Uterus (tissue), 4 donors: ENCODE measurements around the gene DBNL. TPM values are rescaled to one million over a fixed set of nuclear protein-coding genes. Genes with fewer than 3 reads are reported as not detected.

Source experiments
- DNase-seq, 2 donors: peaks; one replicate each; pipeline ENCODE4 v3.0.0-alpha.2; 2019 to 2020
- H3K27ac ChIP-seq, 2 donors: fragments of 200-600 bp; sonication (generic); 1 replicate in 1 of 2; 2 replicates in 1 of 2; pipeline ENCODE4 v1.5.1; 2016 to 2018
- H3K27me3 ChIP-seq, 2 donors: fragments of 200-600 bp; sonication (generic); one replicate each; pipeline ENCODE4 v1.5.1; 2018 to 2019; ENCODE audit warnings: control low read depth in 1 of 2
- H3K36me3 ChIP-seq, 2 donors: fragments of 200-600 bp; sonication (generic); one replicate each; pipeline ENCODE4 v1.5.1; 2019; ENCODE audit warnings: control low read depth in 1 of 2
- H3K4me1 ChIP-seq, 2 donors: fragments of 200-600 bp; sonication (generic); one replicate each; pipeline ENCODE4 v1.5.1; 2018 to 2019; ENCODE audit warnings: control low read depth in 1 of 2
- H3K4me3 ChIP-seq, 2 donors: fragments of 200-600 bp; sonication (generic); 1 replicate in 1 of 2; 2 replicates in 1 of 2; pipeline ENCODE4 v1.5.1; 2018 to 2019; ENCODE audit warnings: mild to moderate bottlenecking in 1 of 2
- H3K9me3 ChIP-seq, 2 donors: fragments of 200-600 bp; sonication (generic); one replicate each; pipeline ENCODE4 v1.5.1; 2019; ENCODE audit warnings: control low read depth in 1 of 2
- CTCF ChIP-seq, 4 experiments: fragments of 200-600 bp in 2 of 4; fragments of 450-650 bp in 2 of 4; sonication (generic) in 2 of 4; IDR thresholded peaks; one replicate each; pipeline ENCODE4 v1.5.1; 2016 to 2019; ENCODE audit warnings: antibody characterized with exemption in 4 of 4, mild to moderate bottlenecking in 2 of 4, moderate library complexity in 1 of 4
- POLR2A ChIP-seq, 2 donors: fragments of 450-650 bp; IDR thresholded peaks; one replicate each; pipeline ENCODE4 v1.6.1; 2016; ENCODE audit warnings: antibody characterized with exemption in 2 of 2, mild to moderate bottlenecking in 1 of 2, moderate library complexity in 1 of 2
- intact Hi-C: fragments of 100-400 bp; cut with DNase I; formaldehyde crosslinking; loops from one replicate; pipeline ENCODE4 v1.15.1; 2023; ENCODE audit warnings: low total_unique reads
- total RNA-seq, 4 donors: library from RNA; depleted of rRNA in 3 of 4; stranded (reverse); fragments of >200 nt in 3 of 4; gene quantifications; one replicate each; pipeline versions ENCODE4 v1.1.0 to v1.2.4, GENCODE V29; 2014 to 2023
- donor health status: DM: yes; HTN: yes; CAD: no.

DBNL gene
- total RNA-seq, 4 donors from 2014 or later = 71.5 to 113 (median 91.0) TPM

- DNase-seq = no peak
- TF ChIP-seq CTCF (IDR thresholded peaks at IDR 0.05) = no peak
- TF ChIP-seq POLR2A (IDR thresholded peaks at IDR 0.05) = no peak
Measured at GRCh38 chr7:44063894-44064651, 19.6 kb downstream of the DBNL start.

GRCh38 chr7:44064791-44065430, 20.4 kb downstream of the DBNL start:
- Histone ChIP-seq H3K4me1 (peaks cover 0 to 9% of the 10 kb centered on the region in 2 donors), H3K4me3 (no peak overlapping the region), H3K27me3 (no peaks in the 10 kb centered on the region), H3K9me3 (no peaks in the 10 kb centered on the region), H3K27ac (no peak overlapping the region), H3K36me3 (no peaks in the 10 kb centered on the region)
- intact Hi-C loops = no loop called here
- no peak for DNase-seq
- TF ChIP-seq POLR2A (IDR thresholded peaks at IDR 0.05) (no peak), CTCF (IDR thresholded peaks at IDR 0.05) (no peak)

More at GRCh38 chr7:44063894-44064651, 19.6 kb downstream of the DBNL start:
- H3K4me3 ChIP-seq = no peak overlapping the region
- H3K9me3 ChIP-seq = no peaks in the 10 kb centered on the region
- intact Hi-C loops = no loop called here
- H3K27me3 ChIP-seq = no peaks in the 10 kb centered on the region
- peaks cover 0 to 9% of the 10 kb centered on the region in 2 donors for H3K4me1 ChIP-seq
- H3K36me3 ChIP-seq = no peaks in the 10 kb centered on the region
- H3K27ac ChIP-seq = no peak overlapping the region

- intact Hi-C loops = no loop called here
- TF ChIP-seq POLR2A (IDR thresholded peaks at IDR 0.05) (no peak), CTCF (IDR thresholded peaks at IDR 0.05) (no peak)
- H3K27ac ChIP-seq = no peak within 1 kb of the TSS
- no peaks in the 10 kb centered on the region for H3K36me3 ChIP-seq
- no peak within 1 kb of the TSS for H3K4me3 ChIP-seq
- no peaks in the 10 kb centered on the region for H3K9me3 ChIP-seq
- H3K27me3 ChIP-seq = no peaks in the 10 kb centered on the region
- DNase-seq = no peak
- H3K4me1 ChIP-seq = peaks cover 0 to 9% of the 10 kb centered on the region in 2 donors
Measured at GRCh38 chr7:44065431-44066110, 21.1 kb downstream of the DBNL start, which contains the start of gene PGAM2. PGAM2 (minus strand) TSS chr7:44065567; CDS start chr7:44065529, 38 bp downstream.

- no peak for DNase-seq
- TF ChIP-seq POLR2A (IDR thresholded peaks at IDR 0.05) (no peak), CTCF (IDR thresholded peaks at IDR 0.05) (no peak)
- Histone ChIP-seq H3K9me3 (no peaks in the 10 kb centered on the region), H3K36me3 (no peaks in the 10 kb centered on the region), H3K4me3 (no peak overlapping the region), H3K27me3 (no peaks in the 10 kb centered on the region), H3K4me1 (peaks cover 0 to 9% of the 10 kb centered on the region in 2 donors), H3K27ac (no peak overlapping the region)
- intact Hi-C loops = no loop called here
Measured at GRCh38 chr7:44066111-44066460, 21.6 kb downstream of the DBNL start.
